Adrenal gland (tissue), 12 donors: ENCODE measurements around the gene BAG2. TPM values are rescaled to one million over a fixed set of nuclear protein-coding genes. Genes with fewer than 3 reads are reported as not detected.

Experiments used
- DNase-seq, 7 donors: peaks; one replicate each; pipeline ENCODE4 v3.0.0-alpha.2; 2019 to 2020
- H3K27ac ChIP-seq, 5 donors: fragments of 200-600 bp; sonication (generic) in 4 of 5; 1 replicate in 3 of 5; 2 replicates in 2 of 5; pipeline versions ENCODE4 v1.5.1 to v1.8.0; 2016 to 2020; ENCODE audit warnings: mild to moderate bottlenecking in 1 of 5
- H3K27me3 ChIP-seq: fragments of 200-600 bp; 2 replicates; pipeline ENCODE4 v1.8.0; 2021
- H3K36me3 ChIP-seq, 2 donors: fragments of 200-600 bp; replicated peaks in 1 of 2; 1 replicate in 1 of 2; 2 replicates in 1 of 2; pipeline versions ENCODE4 v1.5.1 to v1.8.0; 2018 to 2022
- H3K4me1 ChIP-seq, 2 donors: fragments of 200-600 bp; replicated peaks in 1 of 2; 1 replicate in 1 of 2; 2 replicates in 1 of 2; pipeline versions ENCODE4 v1.5.1 to v1.8.0; 2018 to 2021
- H3K4me3 ChIP-seq, 4 donors: fragments of 200-600 bp; sonication (generic) in 3 of 4; one replicate each; pipeline ENCODE4 v1.5.1; 2016 to 2018
- H3K9me3 ChIP-seq, 3 donors: fragments of 200-600 bp; sonication (generic) in 1 of 3; replicated peaks in 1 of 3; 1 replicate in 2 of 3; 2 replicates in 1 of 3; pipeline versions ENCODE4 v1.5.1 to v1.8.0; 2016 to 2021
- CTCF ChIP-seq, 6 experiments: fragments of 450-650 bp in 4 of 6; fragments of 200-600 bp in 2 of 6; sonication (generic) in 1 of 6; IDR thresholded peaks; 1 replicate in 5 of 6; 2 replicates in 1 of 6; pipeline versions ENCODE4 v1.5.1 to v1.8.0; 2016 to 2021; ENCODE audit warnings: antibody characterized with exemption in 6 of 6, mild to moderate bottlenecking in 2 of 6, moderate library complexity in 1 of 6
- POLR2A ChIP-seq, 2 donors: fragments of 450-650 bp; IDR thresholded peaks; one replicate each; pipeline ENCODE4 v1.6.1; 2017; ENCODE audit warnings: antibody characterized with exemption in 2 of 2, mild to moderate bottlenecking in 2 of 2, moderate library complexity in 1 of 2
- WGBS, 4 donors: extraction: QIAGEN DNeasy Blood & Tissue Kit in 2 of 4; methylation state at CpG; one replicate each; pipeline versions ENCODE4 v1.1.5 to v1.1.7; 2013 to 2017; 5-methylcytosine and 5-hydroxymethylcytosine counted together
- intact Hi-C, 2 donors: fragments of 100-400 bp; cut with DNase I; formaldehyde crosslinking; loops; one replicate each; pipeline versions ENCODE4 v1.14.1 to v1.15.0; 2022 to 2023
- polyA plus RNA-seq, 3 donors: library from polyadenylated mRNA; stranded (reverse); fragments of 200-250 nt in 2 of 3; fragments of 350-450 nt in 1 of 3; fragmentation: Illumina TruSeq in 1 of 3; extraction: RNeasy Lipid Tissue Mini Kit (QIAGEN cat#74804) in 1 of 3; gene quantifications; one replicate each; pipeline ENCODE4 v1.2.3, GENCODE V29; 2013 to 2014
- total RNA-seq, 9 donors: library from RNA; depleted of rRNA in 4 of 9; stranded (reverse); fragments of >200 nt in 4 of 9; fragments of 120-200 nt in 1 of 9; fragmentation: NEBNext Ultra II Directional in 1 of 9; extraction: Animal tissue kit (Norgen Biotek cat#: 25700) in 1 of 9; gene quantifications; one replicate each; pipeline versions ENCODE4 v1.1.0 to v1.2.4, GENCODE V29; 2013 to 2023
- donor health status: healthy with polysubstance abuse.
- donor health status: Bipolar disorder and iron deficiency.
- donor health status: DM: yes; HTN: yes; CAD: no.
- donor health status: DM: no; HTN: no; CAD: no.
- donor health status: DM: no; HTN: no; CAD: no.
- donor health status: DM: yes; HTN: yes; CAD: no.

BAG2 gene
- total and polyA plus RNA-seq, 12 donors: 2.6 to 18.0 (median 7.5) TPM

GRCh38 chr6:57209030-57209429 lies 36.9 kb downstream of the BAG2 start:
- no peaks in the 10 kb centered on the region for H3K36me3 ChIP-seq
- H3K4me3 ChIP-seq: no peak overlapping the region
- no peaks in the 10 kb centered on the region for H3K4me1 ChIP-seq
- intact Hi-C loops: no loop called here
- H3K27me3 ChIP-seq: no peaks in the 10 kb centered on the region
- no peaks in the 10 kb centered on the region for H3K9me3 ChIP-seq
- DNase-seq: no peak
- TF ChIP-seq POLR2A (IDR thresholded peaks at IDR 0.05): no peak
- no peak overlapping the region for H3K27ac ChIP-seq

- intact Hi-C loops: no loop called here
- no peak for DNase-seq
- Histone ChIP-seq H3K27ac (no peak overlapping the region), H3K4me1 (no peaks in the 10 kb centered on the region), H3K27me3 (no peaks in the 10 kb centered on the region), H3K9me3 (no peaks in the 10 kb centered on the region), H3K4me3 (no peak overlapping the region), H3K36me3 (no peaks in the 10 kb centered on the region)
- TF ChIP-seq CTCF (IDR thresholded peaks at IDR 0.05) (no peak), POLR2A (IDR thresholded peaks at IDR 0.05) (no peak)
- 94 to 98% (median 96%) methylated on average over 5 of the region's 5 CpGs for WGBS, 4 donors
Measured at GRCh38 chr6:57210060-57210459, 37.9 kb downstream of the BAG2 start.

GRCh38 chr6:57215260-57215659 lies 43.1 kb downstream of the BAG2 start:
- TF ChIP-seq POLR2A (IDR thresholded peaks at IDR 0.05) (no peak), CTCF (IDR thresholded peaks at IDR 0.05) (no peak)
- Histone ChIP-seq H3K27me3 (no peaks in the 10 kb centered on the region), H3K36me3 (no peaks in the 10 kb centered on the region), H3K9me3 (no peaks in the 10 kb centered on the region), H3K4me1 (no peaks in the 10 kb centered on the region), H3K27ac (no peak overlapping the region), H3K4me3 (no peak overlapping the region)
- DNase-seq: no peak
- intact Hi-C loops: no loop called here
- WGBS, 4 donors: 81 to 98% (median 95%) methylated on average over 1 of the region's 1 CpG

GRCh38 chr6:57216235-57217101 lies 44.3 kb downstream of the BAG2 start:
- H3K4me3 ChIP-seq: no peak overlapping the region
- peaks cover 0 to 5% of the 10 kb centered on the region in 2 donors for H3K4me1 ChIP-seq
- H3K27ac ChIP-seq: no peak overlapping the region
- 72 to 88% (median 83%) methylated on average over 7 of the region's 7 CpGs for WGBS, 4 donors
- peak in 4 of 7 donors; percentile 11 to 34 (median 22) for DNase-seq
- TF ChIP-seq POLR2A (IDR thresholded peaks at IDR 0.05): no peak
- TF ChIP-seq CTCF (IDR thresholded peaks at IDR 0.05): peak in 3 of 6 experiments; percentile 15 to 25 (median 15)
- intact Hi-C loops: no loop called here
- no peaks in the 10 kb centered on the region for H3K27me3 ChIP-seq
- no peaks in the 10 kb centered on the region for H3K9me3 ChIP-seq
- H3K36me3 ChIP-seq: no peaks in the 10 kb centered on the region

- intact Hi-C loops: no loop called here
- Histone ChIP-seq H3K36me3 (no peaks in the 10 kb centered on the region), H3K27me3 (no peaks in the 10 kb centered on the region), H3K4me1 (peaks cover 0 to 5% of the 10 kb centered on the region in 2 donors), H3K4me3 (no peak overlapping the region), H3K9me3 (no peaks in the 10 kb centered on the region), H3K27ac (no peak overlapping the region)
- WGBS, 4 donors: 96 to 98% (median 97%) methylated on average over 11 of the region's 11 CpGs
- no peak for DNase-seq
- TF ChIP-seq CTCF (IDR thresholded peaks at IDR 0.05): no peak
- no peak for TF ChIP-seq POLR2A (IDR thresholded peaks at IDR 0.05)
Measured at GRCh38 chr6:57217270-57217669, 45.1 kb downstream of the BAG2 start.
